Measurements from ENCODE around the gene SMIM1.

SMIM1 gene

DNA sequence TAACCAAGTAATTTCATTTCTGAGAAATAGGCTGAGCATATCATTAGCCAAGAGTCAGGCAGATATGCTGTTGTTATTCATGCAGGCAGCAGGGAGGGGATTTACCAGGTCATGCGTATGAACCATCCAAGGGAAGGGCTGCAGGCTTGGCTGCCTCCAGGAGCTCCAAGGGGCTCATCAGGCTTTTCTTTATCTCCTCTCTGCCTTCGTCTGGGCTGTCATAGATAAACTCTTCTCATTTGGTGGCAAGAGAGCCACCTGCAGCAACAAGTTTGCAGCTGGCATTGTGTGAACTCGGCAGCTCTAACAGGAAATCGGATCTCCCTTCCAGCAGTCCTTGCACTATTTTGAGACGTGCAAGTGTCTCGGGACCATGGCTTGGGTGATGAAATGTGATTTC lies 12.8 kb upstream of the SMIM1 start:
- no peak for DNase-seq

DNA sequence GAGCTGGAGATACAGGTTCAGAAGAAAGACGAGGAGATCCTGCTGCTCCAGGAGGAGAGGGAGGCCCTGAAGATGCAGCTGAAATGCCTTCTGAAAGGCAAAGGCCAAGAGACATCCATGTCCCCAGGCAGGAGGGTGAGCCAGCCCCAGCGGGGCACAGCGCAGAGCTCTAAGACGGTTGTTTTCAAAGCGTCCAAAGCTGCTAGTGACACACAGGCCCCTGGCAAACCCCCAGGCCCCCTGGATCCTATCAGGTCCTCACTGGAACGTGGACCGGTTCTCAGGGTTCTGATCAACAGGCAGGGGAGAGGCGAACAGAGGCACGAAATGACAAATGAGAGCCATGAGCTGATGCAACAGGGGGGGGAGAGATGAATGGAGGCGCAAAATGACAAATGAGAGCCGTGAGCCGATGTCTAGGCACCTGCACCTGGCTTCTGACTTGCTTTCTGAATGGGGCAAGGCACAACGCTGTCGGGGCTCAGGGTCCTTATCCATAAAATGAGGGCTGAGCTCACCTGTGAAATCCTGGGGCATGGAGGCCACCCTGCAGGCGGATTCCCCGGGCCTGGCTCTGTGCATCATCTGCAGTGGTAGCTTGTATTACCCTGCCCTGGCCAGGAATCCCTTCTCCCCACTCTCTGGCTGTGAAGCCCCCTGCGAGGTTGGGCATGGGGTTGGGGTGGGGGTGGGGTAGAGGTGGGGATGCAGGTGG lies 11.1 kb upstream of the SMIM1 start:
- no peak for DNase-seq

DNA sequence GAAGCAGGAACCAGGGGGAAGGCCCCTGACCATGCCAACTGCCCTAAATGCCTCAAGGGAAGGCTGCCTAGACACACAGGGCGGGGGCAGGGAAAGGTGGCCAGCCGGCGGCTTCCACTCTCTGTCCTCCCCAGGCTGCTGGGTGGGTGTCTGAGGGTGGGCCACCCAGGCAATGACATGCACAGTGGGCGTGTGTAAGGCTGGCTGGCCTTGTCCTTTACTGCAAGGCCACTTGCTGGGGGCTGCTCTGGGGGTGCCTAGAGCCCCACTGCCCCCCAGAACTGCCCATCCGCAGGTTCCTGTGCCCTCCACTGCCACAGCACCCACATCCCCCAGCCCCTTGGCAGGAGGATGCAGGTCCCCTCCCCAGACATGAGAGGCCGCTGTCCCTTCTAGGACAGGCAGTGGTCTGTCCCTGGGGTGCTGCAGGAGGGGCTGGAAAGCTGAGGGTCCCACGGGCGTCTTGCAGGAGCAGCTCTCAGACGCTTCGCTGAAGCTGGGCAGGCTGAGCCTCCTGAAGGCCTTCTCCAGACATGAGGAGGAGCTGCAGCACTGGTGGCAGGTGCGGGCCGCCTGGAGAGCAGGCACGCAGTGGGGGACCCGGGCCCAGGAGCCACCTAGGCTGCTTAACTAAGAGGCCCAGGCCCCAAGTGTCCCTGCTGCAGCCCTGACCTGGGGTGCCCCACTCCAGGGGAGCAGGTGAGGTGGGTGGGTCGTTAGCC lies 10.2 kb upstream of the SMIM1 start:
- DNase-seq, result no peak

DNA sequence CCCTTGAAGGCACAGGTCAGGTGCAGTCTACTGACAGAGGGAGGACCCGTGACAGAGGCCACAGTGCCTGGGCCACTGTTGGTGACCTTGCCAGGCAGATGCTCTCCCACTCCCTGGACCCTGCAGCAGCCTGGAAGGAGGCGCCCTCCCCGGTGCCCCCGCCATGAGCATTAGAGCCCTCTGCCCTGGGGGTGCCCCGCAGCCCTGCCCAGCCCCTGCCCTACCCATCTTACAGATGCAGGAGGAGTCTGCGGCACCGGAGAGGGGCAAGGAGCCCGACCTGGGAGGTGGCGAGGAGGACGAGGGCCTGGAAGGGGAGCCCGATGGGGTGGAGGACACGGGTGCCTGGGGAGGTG lies 9.7 kb upstream of the SMIM1 start:
- DNase-seq, result no peak

DNA sequence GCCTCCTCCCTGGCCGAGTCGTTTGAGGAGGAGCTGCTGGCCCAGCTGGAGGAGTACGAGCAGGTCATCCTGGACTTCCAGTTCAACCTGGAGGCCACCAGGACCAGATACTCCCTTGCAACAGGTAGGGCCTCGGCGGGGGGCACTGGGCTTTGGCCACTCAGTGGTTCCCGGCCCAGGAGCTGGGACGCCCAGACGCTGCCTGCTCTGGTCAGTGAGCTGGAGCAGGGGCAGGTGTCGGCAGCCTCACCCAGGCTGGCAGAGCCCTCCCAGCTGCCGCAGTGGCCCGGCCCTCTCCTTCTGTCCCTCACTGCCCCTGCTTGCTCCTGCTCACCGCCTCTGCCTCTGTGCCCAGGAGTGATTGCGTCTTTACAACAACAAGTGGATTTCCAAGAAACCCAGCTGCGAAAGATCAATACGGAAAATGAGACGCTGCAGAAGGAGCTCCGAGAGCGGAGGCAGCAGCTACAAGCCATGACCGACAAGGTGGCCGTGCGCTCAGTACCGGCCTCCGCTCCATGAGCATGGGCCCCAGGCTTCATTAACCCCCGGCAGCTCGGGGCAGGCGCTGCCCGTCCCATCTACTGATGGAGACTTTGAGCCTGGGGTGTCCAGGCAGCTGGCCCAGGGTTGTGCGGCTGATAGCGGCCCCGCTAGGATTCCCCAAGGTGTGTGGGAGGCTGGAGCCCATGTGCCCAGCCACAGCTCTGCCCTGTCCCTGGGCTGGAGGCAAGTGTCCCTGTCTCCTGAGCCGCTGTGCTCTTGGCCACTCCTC lies 9.0 kb upstream of the SMIM1 start:
- no peak for DNase-seq

DNA sequence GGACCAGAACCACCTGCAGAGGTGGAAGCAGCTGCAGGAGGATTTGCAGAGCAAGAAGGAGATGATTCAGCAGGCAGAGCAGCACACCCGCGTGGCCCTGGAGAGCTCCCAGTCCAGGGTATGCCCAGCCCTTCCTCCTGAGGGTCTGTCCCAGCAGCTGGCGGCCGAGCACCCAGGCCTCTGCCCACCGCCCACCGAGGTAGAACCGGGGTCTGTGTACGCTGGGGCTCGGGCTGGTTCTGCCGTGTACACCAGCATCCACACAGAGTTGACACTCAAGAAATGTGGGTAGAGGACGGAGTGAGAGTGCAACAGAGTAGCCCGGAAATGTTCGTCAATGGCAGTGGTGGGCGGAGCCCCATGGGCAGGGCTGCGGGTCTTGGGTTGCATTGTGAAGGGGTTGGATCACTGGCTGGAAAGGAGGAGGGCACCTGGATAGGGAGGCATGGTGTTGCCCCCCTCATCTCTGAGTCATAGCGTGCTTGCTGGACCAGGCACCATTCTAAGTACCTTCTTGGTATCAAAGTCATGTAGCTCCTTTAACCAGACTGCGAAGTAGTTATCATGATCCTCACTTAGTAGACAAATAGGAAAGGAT lies 5.1 kb upstream of the SMIM1 start:
- no peak for DNase-seq

DNA sequence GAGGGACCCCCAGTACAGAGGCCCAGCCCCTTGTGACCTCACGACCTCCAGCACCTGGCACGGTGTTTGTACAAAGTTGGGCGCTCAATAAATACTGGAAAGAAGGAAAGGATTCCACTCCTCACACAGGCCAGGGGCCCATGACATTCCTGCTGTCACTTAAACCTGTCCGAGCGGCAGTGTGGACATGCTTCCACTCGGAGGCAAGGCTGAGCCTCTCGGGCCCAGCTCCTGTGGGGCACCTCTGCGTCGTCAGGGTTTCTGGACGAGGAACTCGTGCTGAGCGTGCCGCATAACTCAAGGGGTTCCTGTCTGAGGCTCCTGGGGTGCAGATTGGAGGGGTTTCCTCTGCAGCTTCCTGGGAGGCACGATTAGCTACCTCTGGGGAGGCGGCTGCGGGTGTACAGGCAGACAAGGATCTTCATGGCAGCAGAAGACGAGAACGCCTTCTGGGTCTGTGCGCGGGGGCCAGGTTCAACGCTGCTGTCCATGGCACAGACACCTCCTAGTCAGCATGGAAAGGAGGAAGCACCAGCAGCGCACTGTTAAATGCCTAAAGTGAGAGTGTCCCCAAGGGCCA lies 3.6 kb upstream of the SMIM1 start:
- DNase-seq, result no peak

DNA sequence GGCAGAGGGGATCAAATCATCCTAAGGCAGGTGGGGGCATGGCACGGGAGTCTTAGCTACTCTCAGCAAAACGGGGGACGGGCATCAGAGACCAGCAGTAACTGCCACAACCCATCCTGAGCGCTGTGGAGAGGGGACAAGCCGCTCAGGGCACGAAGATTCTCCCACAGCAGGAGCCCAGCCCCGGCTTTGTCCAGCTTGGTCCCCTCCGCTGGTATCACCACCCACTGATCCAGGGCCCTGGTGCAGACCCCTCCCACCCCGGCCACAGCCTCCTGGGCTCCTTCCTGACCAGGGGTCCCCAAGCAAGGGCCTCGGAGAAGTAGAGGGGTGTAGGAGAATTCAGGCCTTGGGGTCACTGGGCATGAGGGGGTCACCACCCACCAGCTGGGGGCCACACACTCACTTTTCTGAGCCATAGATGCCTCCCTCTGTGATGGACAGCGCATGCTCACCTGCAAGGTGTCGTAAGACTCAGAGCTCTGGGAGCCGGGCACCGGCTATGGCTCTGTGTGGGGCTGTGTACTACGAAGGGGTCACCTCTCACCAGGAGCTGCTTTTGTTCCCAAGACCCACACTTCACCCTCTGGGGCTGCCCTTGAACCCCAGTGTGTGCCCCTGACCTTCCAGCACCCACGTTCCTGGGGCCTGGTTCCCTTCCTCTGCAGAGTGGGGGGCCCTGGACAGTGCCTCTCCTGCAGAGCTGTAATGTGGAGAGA lies 2.3 kb upstream of the SMIM1 start:
- no peak for DNase-seq

DNA sequence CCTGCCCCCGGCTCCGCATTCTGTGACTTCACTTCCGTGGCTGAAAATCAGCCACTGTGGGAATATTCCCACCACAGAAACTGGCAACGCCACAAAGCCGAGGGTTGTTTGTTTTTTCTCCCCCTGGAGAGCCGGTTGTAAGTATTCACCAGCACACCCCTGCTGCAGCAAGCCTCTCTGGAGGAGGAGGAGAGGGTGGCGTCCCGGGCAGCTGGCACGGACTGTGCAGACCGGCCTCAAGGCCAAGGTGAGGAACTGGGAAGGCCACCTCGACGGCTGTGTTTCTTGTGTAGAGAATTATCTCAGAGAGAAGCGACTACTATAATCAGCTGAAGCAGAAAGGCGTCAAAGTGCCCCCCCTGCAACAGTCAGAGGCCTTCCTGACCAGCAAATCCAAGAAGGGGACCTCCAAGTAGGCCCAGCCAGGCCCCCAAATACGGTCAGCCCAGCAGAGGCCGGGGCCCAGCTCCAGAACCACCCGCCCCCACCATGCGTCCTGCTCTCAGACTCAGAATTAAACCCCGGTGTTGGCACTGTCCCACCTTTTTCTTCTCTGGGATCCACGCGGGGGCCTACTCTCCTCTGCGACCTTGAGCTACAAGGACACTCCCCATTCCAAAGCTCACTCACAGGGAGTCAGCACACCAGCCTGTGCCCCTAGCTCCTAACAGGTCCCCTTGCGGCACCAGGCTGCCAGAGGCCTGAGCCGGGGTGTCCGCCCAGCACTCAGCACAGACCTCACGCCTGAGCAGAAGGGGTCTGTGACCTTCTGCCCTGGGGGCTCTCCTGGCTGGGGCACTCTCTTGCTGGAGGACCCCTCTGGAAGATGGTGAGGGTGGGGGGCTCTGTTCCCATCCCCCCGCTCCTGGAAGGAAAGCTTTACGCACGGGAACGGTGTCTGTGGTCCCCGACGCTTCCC lies 1.2 kb upstream of the SMIM1 start:
- DNase-seq, result no peak

DNA sequence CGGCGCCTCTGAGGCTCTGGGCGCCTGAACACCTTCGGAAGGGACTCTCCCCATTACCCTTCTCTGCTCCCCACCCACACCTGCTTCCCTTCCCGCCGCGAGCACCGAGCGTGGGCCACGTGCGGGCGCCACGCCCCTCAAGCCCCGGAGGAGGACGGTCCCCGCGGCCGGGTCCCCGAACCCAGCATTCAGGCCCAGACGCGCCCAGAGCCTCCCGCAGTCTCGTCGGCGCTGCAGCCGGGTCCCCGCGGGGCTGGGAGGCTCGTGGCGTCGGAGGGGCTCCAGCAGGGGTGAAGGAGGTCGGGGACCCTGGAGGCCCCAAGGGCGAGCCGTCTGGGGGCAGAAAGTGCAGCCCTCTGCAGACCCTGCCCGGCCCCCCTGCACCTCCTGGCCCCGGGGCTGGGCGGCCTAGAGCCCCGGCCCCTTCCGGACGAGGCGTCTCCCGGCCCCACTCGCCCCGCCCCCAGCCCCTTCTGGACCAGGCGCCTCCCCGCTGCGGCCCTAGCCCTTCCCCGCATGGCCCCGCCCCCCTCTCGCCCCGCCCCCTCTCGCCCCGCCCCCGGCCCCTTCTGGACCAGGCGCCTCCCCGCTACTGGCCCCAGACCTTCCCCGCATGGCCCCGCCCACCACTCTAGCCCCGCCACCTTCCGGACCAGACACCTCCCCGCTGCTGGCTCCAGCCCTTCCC lies 378 bp upstream of the SMIM1 start:
- peak; percentile 93 to 94 for DNase-seq

DNA sequence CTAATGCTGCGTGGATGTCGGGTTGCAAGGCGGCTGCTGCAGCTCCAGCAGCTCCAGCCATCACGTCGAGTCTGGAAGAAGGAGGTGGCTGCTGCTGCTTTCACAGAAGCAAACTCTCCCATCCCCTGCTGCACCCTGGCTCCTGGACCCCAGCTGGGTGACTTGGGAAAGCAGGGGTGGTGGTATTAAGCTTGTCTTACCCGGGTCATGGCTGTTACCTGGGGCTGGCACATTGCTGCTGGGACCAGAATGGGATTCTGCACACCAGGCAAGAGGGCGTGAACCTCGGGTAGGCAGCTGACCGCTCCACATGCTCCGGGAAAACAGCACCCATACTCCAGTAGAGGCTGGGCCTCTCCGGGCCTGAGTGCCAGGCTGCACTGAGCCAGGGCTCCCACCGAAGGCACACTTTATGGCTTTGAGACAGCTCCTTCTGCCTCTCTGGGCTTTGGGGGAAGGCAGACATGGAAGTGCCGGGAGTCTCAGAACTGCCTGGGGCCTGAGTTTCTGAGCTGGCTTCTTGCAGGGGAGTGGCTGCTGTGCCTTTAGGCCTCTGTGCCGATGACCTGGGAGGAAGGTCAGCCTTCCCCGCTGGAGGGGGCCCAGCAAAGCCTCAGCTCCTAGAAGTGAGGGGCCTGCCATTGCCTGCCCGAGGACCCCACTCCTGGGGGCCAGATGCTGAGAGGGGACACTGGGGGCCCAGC lies 1.2 kb downstream of the SMIM1 start:
- no peak for DNase-seq

DNA sequence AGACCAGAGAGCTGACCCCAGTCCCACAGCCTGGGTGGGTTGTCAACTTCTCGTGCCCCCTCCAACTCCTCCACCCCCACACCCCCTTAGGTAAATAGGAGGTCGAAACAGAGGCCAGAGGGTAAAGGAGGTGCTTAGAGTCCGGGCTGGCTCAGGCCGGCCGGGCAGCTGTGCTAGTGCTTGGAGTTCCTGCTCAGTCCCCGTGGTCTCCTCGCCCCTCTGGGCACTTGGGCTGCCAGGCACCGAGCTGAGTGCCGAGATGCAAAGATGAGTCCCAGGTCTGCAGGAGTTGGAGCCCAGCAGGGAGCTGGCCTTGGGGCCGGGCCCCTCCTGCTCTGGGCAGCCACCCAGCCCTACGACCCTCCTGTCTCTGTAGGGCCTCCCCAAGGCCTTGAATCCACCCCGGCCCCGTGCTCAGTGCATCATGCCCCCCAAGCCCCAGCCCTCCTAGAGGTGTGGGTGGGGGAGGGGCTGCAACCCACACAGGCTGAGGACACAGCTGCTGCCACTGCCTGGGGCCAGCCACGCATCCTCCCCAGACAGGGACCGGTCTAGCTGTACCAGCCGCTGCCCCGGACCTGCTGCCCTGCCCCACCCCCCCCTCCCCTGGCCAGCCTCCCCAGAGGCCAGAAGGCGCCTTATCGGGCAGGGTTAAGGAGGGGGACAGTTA lies 1.9 kb downstream of the SMIM1 start:
- DNase-seq, result no peak

DNA sequence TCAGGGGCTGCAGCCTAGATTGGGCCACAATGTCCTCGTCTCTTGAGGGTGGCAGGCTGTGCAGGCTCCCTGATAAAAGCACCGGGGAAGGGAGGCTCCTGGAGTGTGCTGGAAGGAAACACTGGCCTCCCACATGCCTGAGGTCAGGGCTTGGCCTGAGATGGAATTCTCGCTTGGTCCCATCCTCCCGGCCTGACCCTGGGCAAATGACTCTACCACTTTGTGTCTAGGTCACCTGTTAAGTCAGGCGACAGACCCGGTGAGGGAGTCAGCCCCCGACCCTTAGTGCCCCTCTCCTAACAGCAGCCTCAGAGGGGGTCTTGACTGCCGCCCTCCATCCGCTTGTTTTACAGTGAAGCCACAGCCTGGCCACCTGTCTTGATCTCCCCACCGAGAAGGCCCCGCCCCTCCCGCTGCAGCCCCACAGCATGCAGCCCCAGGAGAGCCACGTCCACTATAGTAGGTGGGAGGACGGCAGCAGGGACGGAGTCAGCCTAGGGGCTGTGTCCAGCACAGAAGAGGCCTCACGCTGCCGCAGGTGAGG lies 2.5 kb downstream of the SMIM1 start:
- DNase-seq, result no peak

DNA sequence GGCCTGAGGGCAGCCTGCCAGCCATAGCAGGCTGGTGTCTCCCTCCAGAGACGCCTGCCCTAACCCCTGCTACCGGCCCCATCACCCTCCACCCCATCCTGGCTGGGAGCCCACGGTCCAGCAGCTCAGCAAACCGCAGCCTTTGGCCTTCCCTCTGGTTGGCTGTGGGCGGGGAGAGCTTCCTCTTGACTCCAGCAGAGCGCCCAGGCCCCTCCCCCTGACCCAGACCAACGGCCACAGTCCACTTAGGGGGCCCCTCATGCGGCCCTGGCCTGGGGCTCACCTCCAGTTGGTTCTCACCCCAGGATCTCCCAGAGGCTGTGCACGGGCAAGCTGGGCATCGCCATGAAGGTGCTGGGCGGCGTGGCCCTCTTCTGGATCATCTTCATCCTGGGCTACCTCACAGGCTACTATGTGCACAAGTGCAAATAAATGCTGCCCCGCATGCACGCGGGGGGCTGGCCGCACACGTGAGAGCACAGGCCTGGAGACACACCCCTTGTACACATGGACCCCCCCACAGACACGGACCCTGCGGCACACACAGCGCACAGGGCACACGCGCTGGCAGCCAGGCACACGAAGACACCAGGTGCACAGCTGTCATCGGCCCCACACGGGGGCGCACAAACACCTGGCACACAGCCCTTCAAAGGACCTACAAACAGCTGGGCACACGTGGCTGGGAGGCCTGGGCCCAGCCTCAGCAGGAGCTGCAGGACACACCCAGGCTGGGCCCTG lies 3.1 kb downstream of the SMIM1 start:
- peak; percentile 47 to 53 for DNase-seq

DNA sequence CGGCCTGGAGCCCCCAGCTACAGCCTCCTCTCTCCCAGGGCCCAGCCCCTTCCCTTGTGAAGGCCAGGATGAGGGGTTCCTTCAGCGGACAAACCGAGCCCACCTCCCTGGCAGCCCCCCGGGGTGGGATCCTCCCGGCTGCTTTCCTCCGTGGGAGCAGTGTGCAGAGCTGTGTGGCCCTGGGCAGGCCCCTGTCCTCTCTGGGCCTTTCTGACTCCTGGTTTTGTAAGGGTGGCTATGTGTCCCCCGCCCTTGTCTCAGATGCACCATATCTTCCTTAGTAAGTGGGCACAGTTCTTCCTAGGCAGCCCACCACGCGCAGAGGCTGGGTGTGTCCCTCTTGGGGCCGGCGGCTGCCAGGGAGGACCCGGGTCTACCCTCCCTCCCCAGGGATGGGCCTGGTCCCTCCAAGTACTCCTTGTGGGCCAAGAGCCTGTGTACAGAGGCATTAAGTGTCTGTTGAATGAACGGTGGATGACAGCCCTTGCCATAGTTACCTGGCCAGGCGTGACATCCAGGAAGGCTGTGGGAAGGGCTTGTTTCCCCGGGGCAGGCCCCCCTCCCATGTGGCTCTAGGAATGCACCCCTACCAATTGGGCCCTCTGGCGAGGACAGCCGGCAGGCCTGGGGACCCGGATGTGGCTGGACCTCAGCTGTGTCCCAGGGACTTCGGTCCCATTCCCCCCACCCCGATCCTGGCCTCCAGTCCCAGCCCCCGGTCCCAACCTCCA lies 3.8 kb downstream of the SMIM1 start:
- no peak for DNase-seq

DNA sequence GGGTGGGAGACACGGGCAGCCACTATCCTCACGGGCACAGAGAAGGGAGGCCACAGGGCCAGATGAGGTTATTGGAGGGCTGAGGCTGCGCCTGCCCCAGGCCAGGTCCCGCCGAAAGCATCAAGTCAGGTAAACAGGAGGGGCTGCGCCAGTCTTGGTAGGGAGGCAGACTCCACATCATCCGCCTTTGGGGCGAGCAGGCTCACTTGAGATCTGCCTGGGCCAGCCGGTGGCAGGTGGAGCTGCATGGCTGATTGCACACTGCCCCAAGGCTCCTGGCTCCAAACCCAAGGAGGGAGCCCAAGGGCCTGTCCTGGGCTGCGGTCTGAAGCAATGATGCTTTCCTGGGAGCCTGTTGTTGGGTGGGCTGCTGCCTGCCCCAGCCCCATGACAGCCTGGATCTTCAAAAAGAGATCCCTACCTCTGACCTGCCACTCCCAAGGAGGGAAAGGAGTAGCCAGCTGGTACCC lies 4.6 kb downstream of the SMIM1 start:
- no peak for DNase-seq
